Measurements from ENCODE around the gene TLR7. TPM values are rescaled to one million over a fixed set of nuclear protein-coding genes. Genes with fewer than 3 reads are reported as not detected.

Gene TLR7
- total RNA-seq, 4 donors from 2014 or later, result 0.49 to 1.8 (median 0.95) TPM; not detected in 1

DNA sequence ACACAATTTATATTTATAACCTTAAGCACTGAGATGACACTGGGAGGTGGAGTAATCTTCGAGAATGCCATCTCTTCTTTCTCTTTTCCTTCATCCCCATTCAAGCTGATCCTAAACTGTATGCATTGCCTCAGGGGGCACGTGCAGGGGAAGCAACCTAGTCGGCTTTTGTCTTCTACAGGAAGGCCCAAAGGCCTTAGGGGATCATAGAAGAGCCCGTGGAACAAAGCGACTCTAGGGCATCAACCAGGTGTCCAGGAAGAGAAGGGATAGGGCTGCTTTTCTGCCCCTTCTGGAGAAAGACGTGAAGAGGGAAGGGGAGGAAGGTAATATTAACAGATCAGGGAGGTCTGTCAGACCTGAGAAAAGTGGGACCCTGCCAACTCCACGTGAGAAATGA lies 32.6 kb downstream of the TLR7 start:
- H3K4me1 ChIP-seq, result peaks cover 0 to 4% (median 0%) of the 10 kb centered on the region in 3 donors
- intact Hi-C loops (cut with DNase I), result loop anchor here (10.0 kb wide), 1 partner anchor 85 kb away; no protein-coding TSS in a partner anchor
- no peaks in the 10 kb centered on the region for H3K36me3 ChIP-seq
- no peak for TF ChIP-seq POLR2A (IDR thresholded peaks at IDR 0.05)
- TF ChIP-seq CTCF (IDR thresholded peaks at IDR 0.05), result no peak
- H3K4me3 ChIP-seq, result no peak overlapping the region
- 44 to 53% methylated on average over 2 to 7 of the region's 7 CpGs for WGBS, 2 donors
- H3K27ac ChIP-seq, result no peak overlapping the region
- no peak for DNase-seq
- H3K9me3 ChIP-seq, result no peaks in the 10 kb centered on the region
- H3K27me3 ChIP-seq, result no peaks in the 10 kb centered on the region

DNA sequence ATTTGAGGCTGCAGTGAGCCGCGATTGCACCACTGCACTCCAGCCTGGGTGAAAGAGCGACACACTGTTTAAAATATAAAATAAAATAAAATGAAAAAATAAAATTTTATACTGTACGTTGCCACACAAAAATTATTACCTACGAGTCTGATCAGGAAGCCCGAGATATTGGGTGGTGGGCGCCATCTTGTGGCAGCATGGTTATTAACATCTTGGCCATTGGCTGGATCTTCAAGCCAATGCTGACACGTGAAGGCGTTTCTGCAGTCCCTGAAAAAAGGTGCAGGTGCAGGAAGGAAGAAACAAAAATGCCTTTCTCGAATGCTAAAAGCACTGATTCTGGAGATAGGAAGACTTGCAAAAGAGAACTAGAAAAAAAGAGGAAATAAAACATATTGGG lies 34.6 kb downstream of the TLR7 start:
- Histone ChIP-seq H3K36me3 (no peaks in the 10 kb centered on the region), H3K4me3 (no peak overlapping the region), H3K27ac (no peak overlapping the region), H3K9me3 (no peaks in the 10 kb centered on the region), H3K4me1 (peaks cover 0 to 4% (median 0%) of the 10 kb centered on the region in 3 donors), H3K27me3 (no peaks in the 10 kb centered on the region)
- no peak for DNase-seq
- intact Hi-C loops (cut with DNase I), result no loop called here
- TF ChIP-seq CTCF (IDR thresholded peaks at IDR 0.05) (peak; percentile 38 to 72 (median 52)), POLR2A (IDR thresholded peaks at IDR 0.05) (no peak)
- WGBS, 2 donors, result 13 to 20% methylated on average over 10 of the region's 10 CpGs

GRCh38 chrX:12903646-12904045 lies 36.8 kb downstream of the TLR7 start:
- no peak overlapping the region for H3K4me3 ChIP-seq
- TF ChIP-seq POLR2A (IDR thresholded peaks at IDR 0.05) (no peak), CTCF (IDR thresholded peaks at IDR 0.05) (no peak)
- peak overlapping the region in 1 of 4 donors; percentile 39 for H3K27ac ChIP-seq
- peaks cover 0 to 4% (median 0%) of the 10 kb centered on the region in 3 donors for H3K4me1 ChIP-seq
- H3K36me3 ChIP-seq, result no peaks in the 10 kb centered on the region
- intact Hi-C loops (cut with DNase I), result no loop called here
- DNase-seq, result no peak
- WGBS, 2 donors, result 38 to 50% methylated on average over 4 to 7 of the region's 8 CpGs
- H3K9me3 ChIP-seq, result no peaks in the 10 kb centered on the region
- H3K27me3 ChIP-seq, result no peaks in the 10 kb centered on the region

DNA sequence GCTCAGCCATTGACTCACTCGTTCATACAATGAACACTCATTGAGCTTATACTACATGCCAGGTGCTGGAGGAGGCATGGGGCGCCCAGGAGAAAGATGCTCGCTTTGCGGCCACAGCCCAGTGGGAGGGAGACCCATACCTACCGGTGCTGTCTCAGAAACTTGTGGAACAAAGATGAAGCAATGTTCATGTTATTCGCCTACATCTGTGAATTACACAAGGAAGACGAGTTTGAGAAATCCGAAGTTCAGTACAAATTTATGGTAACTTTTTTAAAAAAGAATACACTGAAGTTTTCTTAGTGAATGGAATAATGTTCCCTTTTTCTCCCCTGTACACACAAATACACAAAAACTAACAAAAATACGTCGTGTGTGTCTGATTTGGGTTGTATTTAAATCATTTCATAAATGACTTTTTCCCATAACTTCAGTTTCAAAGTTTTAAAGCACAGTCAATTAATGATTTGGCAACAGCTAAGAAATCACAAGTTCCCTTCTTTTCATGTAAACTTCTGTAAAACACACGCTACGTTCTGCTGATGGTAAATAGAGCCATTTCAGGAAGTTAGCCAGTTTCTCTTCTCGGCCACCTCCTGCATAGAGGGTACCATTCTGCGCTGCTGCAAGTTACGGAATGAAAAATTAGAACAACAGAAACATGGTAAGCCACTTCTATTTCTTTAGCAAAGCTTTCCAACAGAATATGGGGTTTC lies 39.3 kb downstream of the TLR7 start, which contains the start of gene TLR8:
Gene TLR8 (plus strand): TSS at position 575 of the 716 bp plus-strand sequence. CDS start 87 bp downstream, at position 662.
- Histone ChIP-seq H3K4me1 (peaks cover 0 to 4% (median 0%) of the 10 kb centered on the region in 3 donors), H3K9me3 (no peaks in the 10 kb centered on the region), H3K27ac (no peak within 1 kb of the TSS), H3K27me3 (no peaks in the 10 kb centered on the region), H3K4me3 (no peak within 1 kb of the TSS), H3K36me3 (no peaks in the 10 kb centered on the region)
- DNase-seq, result no peak
- TF ChIP-seq POLR2A (IDR thresholded peaks at IDR 0.05) (no peak), CTCF (IDR thresholded peaks at IDR 0.05) (no peak)
- intact Hi-C loops (cut with DNase I), result no loop called here
- WGBS, 2 donors, result 74 to 81% methylated on average over 8 to 15 of the region's 15 CpGs

- TF ChIP-seq POLR2A (IDR thresholded peaks at IDR 0.05) (no peak), CTCF (IDR thresholded peaks at IDR 0.05) (no peak)
- no peak for DNase-seq
Observed at GRCh38 chrX:12910423-12911121, 43.7 kb downstream of the TLR7 start.

More at GRCh38 chrX:12910423-12911121, 43.7 kb downstream of the TLR7 start:
- Histone ChIP-seq H3K27ac (no peak overlapping the region), H3K4me1 (no peaks in the 10 kb centered on the region), H3K36me3 (no peaks in the 10 kb centered on the region), H3K9me3 (no peaks in the 10 kb centered on the region), H3K27me3 (no peaks in the 10 kb centered on the region), H3K4me3 (no peak overlapping the region)
- intact Hi-C loops (cut with DNase I), result no loop called here
- 23 to 37% methylated on average over 6 to 7 of the region's 10 CpGs for WGBS, 2 donors

All from esophagus squamous epithelium (tissue), 5 donors.